Keratinocyte (primary cell): Measurements from ENCODE around the gene LDB2.

Experiments used
- CTCF ChIP-seq, 3 experiments: IDR thresholded peaks in 1 of 3; conservative IDR thresholded peaks in 1 of 3; optimal IDR thresholded peaks in 1 of 3; 2 replicates in 2 of 3; 3 replicates in 1 of 3; pipeline versions ENCODE3 to v1.5.1; 2011; ENCODE audit warnings: low read length in 3 of 3, mild to moderate bottlenecking in 3 of 3, moderate library complexity in 2 of 3, control low read depth in 1 of 3, inconsistent platforms in 1 of 3; ENCODE audit not compliant: insufficient read depth in 2 of 3; ENCODE audit errors: extremely low read depth in 1 of 3
- EZH2 ChIP-seq: IDR thresholded peaks from one replicate; pipeline ENCODE4 v1.6.1; 2012; ENCODE audit warnings: inconsistent platforms, mild to moderate bottlenecking, low read length, moderate library complexity

DNA sequence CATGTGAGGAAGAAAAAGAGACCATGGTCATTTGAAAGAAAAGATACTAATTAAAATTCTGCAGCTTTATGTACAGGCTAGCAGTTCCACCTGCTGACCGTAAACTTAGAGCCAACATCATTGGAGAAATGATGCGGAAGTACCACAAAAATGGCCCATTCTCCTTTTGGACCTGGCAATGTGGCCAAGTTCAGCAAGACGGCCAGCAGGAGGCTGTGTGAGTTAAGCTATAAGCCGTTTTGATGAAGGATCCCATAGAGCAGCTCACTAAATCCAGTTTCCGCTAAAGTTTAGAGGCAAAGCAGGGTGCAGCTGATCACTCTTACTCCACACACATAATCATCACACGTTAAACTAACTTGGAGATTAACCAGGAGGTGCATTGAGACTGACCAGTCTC, 133.8 kb downstream of the LDB2 start:
- no peak for TF ChIP-seq CTCF (optimal IDR thresholded peaks at IDR 0.05 in 1 of 3, IDR thresholded peaks at IDR 0.05 in 1 of 3, conservative IDR thresholded peaks at IDR 0.05 in 1 of 3; ENCODE audit: extremely low read depth in 1 of 3, insufficient read depth in 2 of 3, low read length in 3 of 3)
- no peak for TF ChIP-seq EZH2
